Effector CD4-positive, alpha-beta T cell (primary cell): ENCODE measurements around the gene SCN4A.
"Not testable (repeated sequence)": the region's sequence is repeated elsewhere in the genome, so short reads cannot be mapped to it uniquely, and the experiment has no call there.

Source experiments
- DNase-seq: peaks from one replicate; pipeline ENCODE4 v3.0.0-alpha.2; 2020

SCN4A gene

GRCh38 chr17:63984651-63985386 lies 12.1 kb upstream of the SCN4A start:
- DNase-seq = peak; percentile 44

DNA sequence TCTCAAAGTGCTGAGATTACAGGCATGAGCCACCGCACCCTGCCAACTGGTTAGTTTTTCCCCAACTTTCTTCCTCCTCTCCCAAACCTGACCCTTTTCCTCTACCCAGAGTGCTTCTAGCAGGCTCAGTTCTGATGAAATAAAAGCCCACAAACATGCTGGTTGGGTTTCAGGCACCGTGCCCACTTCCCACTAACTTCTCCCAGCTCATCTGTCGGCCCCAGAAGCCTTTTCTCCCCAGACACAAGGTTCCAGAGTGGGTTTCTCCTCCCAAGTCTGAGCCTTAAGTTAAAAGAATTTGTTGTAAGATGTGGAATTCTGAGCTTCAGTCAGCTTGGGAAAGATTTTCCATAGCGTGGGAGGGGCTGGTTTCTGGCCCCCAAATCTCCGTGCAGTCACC lies 11.5 kb upstream of the SCN4A start:
- no peak for DNase-seq

GRCh38 chr17:63983320-63983719 lies 10.6 kb upstream of the SCN4A start:
- no peak for DNase-seq

GRCh38 chr17:63982641-63983040 lies 9.9 kb upstream of the SCN4A start:
- not testable (repeated sequence) for DNase-seq

- DNase-seq = no peak
Observed at GRCh38 chr17:63978272-63979200, 5.8 kb upstream of the SCN4A start.

DNA sequence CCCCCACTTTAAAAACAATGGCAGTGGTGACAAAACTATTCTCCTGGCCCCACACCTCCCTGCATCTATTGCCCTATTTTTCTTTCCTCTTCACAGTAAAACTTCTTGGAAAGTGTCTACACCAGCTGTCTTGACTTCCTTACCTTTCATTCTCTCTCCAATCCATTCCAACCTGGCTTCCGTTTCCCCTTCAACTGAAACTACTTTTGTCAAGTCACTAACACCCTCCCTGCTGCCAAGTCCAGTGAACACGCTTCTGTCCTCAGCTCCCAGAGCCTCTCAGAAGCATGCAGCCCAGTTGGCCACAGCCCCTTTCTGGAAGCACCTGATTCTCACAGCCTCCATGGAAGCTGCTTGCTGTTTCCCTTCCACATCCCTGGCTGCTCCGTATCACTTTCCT lies 4.0 kb upstream of the SCN4A start:
- DNase-seq = no peak

- no peak for DNase-seq
Observed at GRCh38 chr17:63975541-63976092, 2.9 kb upstream of the SCN4A start.

DNA sequence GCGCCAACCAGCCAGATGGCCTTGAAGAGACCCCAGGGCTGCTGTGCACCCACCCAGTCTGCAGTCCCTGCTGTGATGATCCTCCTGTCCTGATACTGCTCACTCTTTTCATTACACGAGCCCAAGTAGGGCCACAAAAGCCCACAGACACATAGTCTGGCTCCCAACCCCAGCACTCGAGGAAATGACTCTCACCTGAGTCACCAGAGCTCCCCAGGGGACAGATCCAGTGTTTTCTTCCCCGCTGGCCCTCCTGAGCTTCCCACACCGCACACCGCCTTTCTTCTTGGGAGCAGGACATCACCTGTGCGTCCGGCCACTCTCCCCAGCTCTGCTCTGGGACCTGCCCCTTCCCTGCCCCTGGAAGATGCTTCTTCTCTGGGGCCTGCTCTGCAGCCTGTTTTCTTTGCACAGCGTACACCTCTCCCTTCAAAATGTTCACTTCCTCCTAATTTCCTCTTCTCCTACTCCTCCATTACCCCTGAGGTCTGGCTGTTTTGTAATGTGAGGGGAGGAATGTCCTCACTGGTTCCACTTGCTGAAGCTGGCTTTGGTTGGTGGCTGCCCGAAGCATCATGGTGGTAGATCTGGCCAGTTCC lies 2.0 kb upstream of the SCN4A start:
- no peak for DNase-seq

- no peak for DNase-seq
Observed at GRCh38 chr17:63973930-63974593, 1.3 kb upstream of the SCN4A start.

DNA sequence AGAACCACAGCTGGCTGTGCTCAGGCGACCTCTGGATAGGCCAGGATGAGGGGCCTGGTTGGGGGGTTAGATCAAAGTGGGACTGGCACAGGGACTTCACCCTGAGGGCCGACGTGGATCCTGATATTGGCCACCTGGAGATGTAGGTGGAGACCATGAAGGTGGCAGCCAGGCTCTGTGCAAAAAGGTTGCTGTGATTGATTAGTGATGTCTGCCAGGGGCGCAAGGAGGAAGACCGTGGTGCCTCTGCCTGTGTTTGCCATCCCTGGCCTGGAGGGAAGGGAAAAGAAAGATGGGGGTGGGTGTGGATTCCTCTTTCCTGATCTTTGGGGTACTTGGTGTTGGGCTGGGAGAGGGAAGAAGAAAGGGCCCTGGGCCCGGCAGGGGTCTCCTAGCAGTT lies 529 bp upstream of the SCN4A start:
- DNase-seq = no peak

GRCh38 chr17:63969278-63969677 lies 3.4 kb downstream of the SCN4A start:
- DNase-seq = no peak

DNA sequence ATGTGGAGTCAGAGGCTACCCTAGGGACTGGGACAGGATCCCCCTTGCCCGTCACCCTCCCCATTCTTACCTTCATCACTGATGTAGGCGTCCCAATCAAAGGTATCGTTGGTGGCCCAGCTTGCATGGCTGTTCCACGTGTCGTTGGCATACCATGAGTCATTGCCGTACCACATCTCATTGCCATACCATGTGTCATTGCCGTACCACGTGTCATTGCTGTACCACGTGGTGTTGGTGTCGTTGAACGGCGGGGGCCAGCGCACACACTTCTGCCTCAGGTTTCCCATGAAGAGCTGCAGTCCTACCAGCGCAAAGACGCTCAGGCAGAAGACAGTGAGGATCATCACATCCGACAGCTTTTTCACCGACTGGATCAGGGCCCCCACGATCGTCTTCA lies 4.8 kb downstream of the SCN4A start:
- no peak for DNase-seq

GRCh38 chr17:63966646-63967264 lies 6.0 kb downstream of the SCN4A start:
- DNase-seq = no peak

DNA sequence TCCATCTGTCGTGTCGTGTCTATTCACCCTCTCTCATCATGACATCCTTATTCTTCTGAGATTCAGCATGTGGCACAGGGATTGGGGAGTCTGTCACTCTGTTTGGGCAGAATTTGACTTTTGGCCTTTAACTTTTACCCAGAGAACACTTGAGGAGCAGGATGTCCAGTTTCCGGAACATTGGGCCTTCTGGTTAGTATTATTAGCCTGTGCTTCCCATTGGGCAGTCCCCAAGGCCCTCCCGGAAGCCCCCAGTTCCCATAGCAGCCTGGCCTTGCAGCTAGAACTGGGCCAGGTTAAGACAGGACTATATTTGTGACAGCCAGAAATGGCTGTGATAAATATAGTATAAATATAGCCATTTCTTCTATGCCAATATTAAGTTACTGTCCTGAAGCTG lies 9.6 kb downstream of the SCN4A start:
- DNase-seq = no peak

DNA sequence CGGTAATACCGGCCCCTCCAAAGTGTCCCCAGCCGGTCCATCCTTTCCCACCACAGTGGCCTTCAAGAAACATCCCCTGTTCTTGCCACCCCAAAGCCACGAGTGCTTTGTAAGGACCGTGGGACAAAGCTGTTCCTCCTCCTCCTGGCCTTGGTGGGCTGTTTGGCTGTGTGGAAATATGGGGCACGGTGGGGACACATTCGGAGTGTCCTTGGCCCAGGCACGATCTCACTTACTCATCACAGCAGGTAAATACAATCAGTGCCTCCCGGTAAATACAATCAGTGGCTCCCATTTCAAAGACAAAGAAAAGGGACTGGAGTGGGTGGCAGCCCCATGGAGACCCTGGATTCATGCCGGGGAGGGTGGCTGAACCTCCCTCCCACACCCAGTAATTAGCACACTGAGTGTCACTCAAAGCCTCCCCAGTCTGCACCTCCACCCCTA lies 10.4 kb downstream of the SCN4A start:
- no peak for DNase-seq

DNA sequence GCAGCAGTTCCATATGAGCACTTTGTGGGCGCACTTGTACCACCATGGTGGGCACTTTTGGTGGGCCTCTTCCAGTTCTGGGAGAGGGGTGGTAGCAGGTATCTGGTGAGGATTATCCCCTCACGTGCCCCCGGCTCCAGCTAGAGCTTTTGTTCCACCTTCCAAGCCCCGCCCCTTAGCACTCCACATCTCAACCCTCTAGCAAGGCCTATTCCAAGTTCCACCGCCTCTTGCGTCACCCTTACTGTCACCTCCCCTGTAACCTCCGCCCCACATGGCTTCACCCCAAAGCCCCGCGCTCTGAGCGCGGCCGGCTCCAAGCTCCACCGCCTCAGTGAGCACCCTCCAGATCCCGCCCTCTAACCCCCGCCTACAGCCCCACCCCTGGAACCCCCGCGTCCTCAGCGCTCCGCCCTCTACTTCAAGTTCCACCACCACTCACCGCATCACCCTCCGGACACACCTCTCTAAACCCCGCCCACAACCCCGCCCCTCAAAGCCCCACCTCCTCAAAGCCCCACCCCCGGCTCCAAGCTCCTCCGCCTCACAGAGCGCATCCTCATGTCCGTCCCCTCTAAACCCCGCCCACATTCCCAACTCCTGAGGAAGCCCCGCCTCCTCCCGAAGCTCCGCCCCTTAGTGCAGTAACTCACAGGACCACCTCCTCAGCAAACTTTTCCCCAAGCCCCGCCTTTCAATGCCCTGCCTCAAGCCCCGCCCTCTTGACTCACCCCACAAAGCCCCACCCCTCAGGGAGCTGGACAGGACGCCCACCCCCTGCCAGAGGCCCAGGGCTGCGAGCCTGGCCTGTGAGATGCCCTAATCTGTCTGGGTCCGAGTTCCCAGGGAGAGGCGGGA lies 11.1 kb downstream of the SCN4A start:
- DNase-seq = peak; percentile 24

DNA sequence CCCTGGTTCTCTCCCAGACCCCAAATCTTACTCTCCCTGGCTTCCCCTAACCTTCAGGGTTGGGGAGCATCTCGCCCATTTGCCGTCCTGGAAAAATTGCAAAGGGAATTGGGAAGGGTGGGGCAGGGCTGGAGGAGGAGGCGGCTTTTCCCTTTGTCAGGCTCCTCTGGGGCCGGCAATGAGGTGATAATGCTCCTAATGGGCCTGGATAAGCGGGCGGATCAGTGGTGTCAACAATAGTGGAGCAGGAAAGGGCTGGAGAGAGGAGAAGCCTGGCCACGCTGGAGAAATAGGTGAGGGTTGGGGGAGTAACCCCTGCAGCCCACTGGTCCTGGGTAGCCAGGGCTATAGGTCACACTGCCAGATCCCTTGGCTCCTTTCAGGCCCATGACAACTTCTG lies 12.3 kb downstream of the SCN4A start:
- DNase-seq = no peak

- no peak for DNase-seq
Observed at GRCh38 chr17:63960006-63960405, 12.7 kb downstream of the SCN4A start.

DNA sequence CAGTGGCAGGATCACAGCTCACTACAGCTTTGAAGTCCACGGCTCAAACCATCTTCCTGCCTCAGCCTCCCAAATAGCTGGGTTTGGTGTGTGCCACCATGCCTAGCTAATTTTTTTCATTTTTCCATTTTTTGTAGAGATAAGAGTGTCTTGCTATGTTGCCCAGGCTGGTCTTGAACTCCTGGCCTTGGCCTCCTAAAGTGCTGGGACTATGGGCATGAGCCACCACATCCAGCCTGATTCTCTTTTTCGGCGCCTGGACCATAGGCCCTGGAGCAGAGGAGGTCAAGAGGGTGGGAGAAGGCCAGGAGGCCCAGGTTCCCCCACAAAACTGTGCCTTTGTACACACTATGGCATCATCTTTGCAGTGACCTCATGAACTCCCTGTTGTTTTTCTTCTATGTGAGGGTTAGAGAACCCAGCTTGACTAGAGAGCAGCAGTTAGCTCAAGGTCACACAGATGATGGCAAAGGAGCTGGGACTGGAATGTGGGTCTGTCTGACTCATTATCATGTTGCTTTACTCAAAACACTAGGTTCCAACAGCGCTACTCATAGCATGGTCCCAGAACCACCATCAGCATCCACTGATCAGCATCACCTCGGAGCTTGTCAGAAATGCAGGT lies 16.3 kb downstream of the SCN4A start:
- no peak for DNase-seq

GRCh38 chr17:63955791-63956190 lies 16.9 kb downstream of the SCN4A start:
- no peak for DNase-seq

- DNase-seq = no peak
Observed at GRCh38 chr17:63955232-63955631, 17.5 kb downstream of the SCN4A start.
